ENCODE data around the gene GAGE12J. TPM values are rescaled to one million over a fixed set of nuclear protein-coding genes. Genes with fewer than 3 reads are reported as not detected.

The GAGE12J gene
- total RNA-seq, 4 donors from 2014 or later: not detected

DNA sequence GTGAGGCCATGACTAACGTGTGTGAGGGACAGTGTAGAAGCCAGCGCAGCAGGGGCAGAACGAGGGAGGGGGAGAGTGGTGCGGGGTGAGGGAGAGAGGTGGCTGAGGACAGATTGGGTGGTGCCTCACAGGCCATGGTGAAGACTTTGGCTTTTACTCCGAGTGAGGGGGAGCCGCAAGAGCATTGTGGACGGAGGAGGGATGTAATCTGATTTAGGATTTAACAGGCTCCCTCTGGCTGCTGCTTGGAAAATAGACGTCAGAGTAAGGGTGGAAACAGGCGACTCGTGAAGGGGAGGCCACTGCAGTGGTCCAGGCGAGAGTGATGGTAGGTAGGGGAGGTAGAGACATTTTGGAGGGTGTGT, 39.2 kb upstream of the GAGE12J start:
- TF ChIP-seq, protein P1, sequence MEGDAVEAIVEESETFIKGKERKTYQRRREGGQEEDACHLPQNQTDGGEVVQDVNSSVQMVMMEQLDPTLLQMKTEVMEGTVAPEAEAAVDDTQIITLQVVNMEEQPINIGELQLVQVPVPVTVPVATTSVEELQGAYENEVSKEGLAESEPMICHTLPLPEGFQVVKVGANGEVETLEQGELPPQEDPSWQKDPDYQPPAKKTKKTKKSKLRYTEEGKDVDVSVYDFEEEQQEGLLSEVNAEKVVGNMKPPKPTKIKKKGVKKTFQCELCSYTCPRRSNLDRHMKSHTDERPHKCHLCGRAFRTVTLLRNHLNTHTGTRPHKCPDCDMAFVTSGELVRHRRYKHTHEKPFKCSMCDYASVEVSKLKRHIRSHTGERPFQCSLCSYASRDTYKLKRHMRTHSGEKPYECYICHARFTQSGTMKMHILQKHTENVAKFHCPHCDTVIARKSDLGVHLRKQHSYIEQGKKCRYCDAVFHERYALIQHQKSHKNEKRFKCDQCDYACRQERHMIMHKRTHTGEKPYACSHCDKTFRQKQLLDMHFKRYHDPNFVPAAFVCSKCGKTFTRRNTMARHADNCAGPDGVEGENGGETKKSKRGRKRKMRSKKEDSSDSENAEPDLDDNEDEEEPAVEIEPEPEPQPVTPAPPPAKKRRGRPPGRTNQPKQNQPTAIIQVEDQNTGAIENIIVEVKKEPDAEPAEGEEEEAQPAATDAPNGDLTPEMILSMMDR (IDR thresholded peaks at IDR 0.05; ENCODE audit: low read depth): no peak

DNA sequence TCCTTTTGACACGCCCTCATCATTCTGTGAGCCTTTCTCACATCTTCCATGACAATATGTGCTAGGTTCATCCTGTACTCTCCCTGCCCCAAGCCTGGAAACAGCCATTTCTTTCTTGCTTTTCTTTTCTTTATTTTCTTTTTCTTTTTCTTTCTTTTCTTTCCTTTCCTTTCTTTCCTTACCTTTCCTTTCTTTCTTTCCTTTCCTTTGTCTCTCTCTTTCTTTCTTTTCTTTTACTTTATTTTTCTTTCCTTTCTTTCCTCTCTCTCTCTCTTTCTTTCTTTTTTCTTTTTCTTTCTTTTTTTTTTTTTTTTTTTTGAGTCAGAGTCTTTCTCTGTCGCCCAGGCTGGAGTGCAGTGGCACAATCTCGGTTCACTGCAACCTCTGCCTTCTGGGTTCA, 37.6 kb upstream of the GAGE12J start:
- TF ChIP-seq, protein P1 (IDR thresholded peaks at IDR 0.05; ENCODE audit: low read depth): no peak

DNA sequence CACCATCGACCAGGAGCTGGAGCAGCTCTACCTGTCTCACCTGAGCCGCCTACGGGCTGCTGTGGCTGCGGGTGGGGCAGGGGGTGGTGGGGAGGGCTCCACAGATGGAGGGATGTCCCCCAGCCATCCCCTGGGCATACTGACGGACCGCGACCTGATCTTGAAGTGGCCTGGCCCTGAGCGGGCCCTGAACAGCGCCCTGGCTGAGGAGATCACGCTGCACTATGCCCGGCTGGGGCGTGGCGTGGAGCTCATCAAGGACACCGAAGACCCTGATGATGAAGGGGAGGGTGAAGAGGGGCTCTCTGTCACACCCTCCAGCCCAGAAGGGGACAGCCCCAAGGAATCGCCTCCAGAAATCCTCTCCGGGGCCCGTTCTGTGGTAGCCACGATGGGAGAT, 35.7 kb upstream of the GAGE12J start:
- TF ChIP-seq, protein P1 (IDR thresholded peaks at IDR 0.05; ENCODE audit: low read depth): no peak

DNA sequence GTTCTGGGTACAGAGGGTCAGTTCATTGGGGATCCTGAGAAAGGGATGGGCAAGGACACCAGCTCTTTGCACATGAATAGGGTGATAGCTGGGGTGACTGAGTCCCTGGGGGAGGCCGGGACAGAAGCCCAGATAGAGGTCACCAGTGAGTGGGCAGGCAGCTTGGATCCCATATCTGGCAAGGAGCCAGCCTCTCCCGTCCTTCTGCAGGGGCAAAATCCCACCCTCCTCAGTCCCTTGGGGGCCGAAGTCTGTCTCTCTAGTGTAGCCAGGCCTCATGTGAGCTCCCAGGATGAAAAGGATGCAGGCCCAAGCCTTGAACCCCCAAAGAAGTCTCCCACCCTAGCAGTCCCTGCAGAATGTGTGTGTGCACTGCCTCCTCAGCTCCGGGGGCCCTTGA, 35.3 kb upstream of the GAGE12J start:
- TF ChIP-seq, protein P1 (IDR thresholded peaks at IDR 0.05; ENCODE audit: low read depth): no peak

DNA sequence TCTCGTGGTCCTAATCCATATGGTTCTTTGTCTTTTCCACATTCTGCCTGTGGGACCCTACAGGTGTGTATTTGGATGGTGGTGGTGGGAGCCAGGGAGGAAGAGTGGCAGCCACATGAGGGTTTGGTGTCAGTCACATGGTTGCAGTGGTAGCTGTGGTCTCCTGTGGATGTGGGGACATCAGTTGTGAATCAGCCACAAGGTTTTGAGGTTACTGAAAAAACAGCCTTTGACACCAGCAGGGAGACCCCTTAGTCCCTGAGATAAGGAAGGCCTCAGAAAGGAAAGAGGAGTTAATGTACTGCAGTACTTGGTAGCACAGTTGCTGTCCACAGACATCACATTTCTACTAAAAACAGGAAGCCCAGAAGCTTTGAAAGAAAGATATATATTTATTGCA, 34.2 kb upstream of the GAGE12J start:
- TF ChIP-seq, protein P1 (IDR thresholded peaks at IDR 0.05; ENCODE audit: low read depth): no peak

DNA sequence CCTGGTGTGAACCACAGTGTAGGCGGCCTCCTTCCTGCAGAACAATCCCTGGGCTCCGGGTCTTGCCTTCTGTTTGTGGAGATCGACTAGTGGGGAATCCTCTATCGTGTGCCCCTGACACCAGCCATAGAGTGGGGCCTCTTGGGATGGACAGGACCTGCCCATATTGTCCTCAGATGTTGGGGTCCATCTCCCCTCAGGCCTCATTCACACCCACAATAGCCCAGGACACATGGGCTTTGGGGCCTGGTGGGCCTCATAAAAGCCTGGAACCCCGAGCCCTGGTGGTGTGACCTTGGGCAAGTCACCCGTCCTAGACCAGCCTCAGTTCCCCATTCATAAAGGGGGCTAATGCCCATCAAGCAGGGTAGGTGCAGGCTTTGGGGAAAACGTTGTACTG, 31.6 kb upstream of the GAGE12J start:
- TF ChIP-seq, protein P1 (IDR thresholded peaks at IDR 0.05; ENCODE audit: low read depth): no peak

DNA sequence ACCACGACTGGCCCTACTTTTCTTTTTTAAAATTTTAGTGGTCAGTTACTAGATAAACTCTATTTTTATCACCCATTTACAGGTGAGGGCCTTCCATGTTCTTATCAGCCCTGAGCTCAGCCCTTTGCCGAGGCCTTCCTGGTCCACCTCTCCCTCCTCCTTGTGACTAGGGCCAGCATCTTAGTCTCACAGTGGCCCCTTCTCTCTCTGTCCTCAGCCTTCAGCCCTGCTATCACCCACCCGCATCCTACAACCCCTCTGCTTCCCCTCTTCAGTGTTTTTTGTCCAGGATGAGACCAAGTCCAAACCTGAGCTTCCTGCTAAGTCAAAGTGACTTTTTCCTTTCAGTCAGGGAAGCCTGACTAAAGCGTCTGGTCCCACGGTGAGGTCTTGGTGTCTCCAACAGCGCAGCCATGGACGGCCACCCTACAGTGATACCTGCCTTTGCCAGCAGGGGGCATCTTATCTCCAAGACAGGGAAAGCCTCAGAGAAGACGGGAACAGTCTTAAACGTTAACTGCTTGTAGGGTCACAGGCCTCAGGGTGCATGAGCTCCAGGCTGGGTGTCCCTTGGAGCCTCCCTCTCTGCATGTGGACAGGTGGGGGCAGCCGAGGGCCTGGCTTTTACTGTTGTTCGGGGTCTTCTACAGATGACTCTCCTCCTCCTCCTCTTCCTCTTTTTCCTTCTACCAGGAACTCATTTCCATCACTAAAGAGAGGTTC, 30.1 kb upstream of the GAGE12J start:
- TF ChIP-seq, protein P1 (IDR thresholded peaks at IDR 0.05; ENCODE audit: low read depth): no peak
